Fibroblast of lung (primary cell): ENCODE measurements around the gene FHIT.

Experiments
- CTCF ChIP-seq, 2 donors: IDR thresholded peaks in 1 of 2; conservative IDR thresholded peaks in 1 of 2; 1 replicate in 1 of 2; 2 replicates in 1 of 2; pipeline ENCODE4 v1.5.1; 2011 to 2012; ENCODE audit warnings: low read length in 2 of 2, control low read depth in 1 of 2, inconsistent platforms in 1 of 2, low read depth in 1 of 2, mild to moderate bottlenecking in 1 of 2
- EZH2 ChIP-seq: IDR thresholded peaks from 2 replicates; pipeline ENCODE4 v1.5.1; 2012; ENCODE audit warnings: low read length, control low read depth, mild to moderate bottlenecking; ENCODE audit errors: missing control alignments

GRCh38 chr3:60015032-60015705 lies 1236.1 kb downstream of the FHIT start:
- TF ChIP-seq CTCF (conservative IDR thresholded peaks at IDR 0.05 in 1 of 2, IDR thresholded peaks at IDR 0.05 in 1 of 2; ENCODE audit: low read depth in 1 of 2, low read length in 2 of 2) (no peak), EZH2 (no peak)
